K562 (cell line): ENCODE data around the gene ILDR1. TPM values are rescaled to one million over a fixed set of nuclear protein-coding genes. Genes with fewer than 3 reads are reported as not detected.
A peak's percentile ranks its signal among the peaks of the same experiment; 100 is the strongest.

Experiments
- ATAC-seq: fragments of 200-7000 bp; cut with Tn5 transposase; 3 replicates; pipeline ENCODE4 v1.9.1; 2020; ENCODE audit warnings: moderate library complexity
- BruUV-seq: library from RNA; stranded (reverse); fragments of 400-500 nt; replicated peaks from 2 replicates; lab custom pipeline; 2021; lab: Mats Ljungman, UMichigan
- CTCF ChIA-PET: fragments of 300-600 bp; formaldehyde crosslinking; extraction: SDS; loops from one replicate; lab custom pipeline; 2021; ENCODE audit warnings: low intra/inter-chr PET ratio; lab: Yijun Ruan, JAX
- POLR2A ChIA-PET: fragments of 300-600, 350-650 bp; sonication (Branson Sonifier 250); formaldehyde crosslinking; extraction: SDS; loops from one replicate; lab custom pipeline; 2021; ENCODE audit warnings: antibody characterized with exemption, inconsistent platforms; lab: Yijun Ruan, JAX
- DNase-seq, 4 experiments: peaks; one replicate each; pipeline versions ENCODE4 v3.0.0 to v3.0.0-alpha.2; 2011 to 2018; ENCODE audit warnings: low spot score in 3 of 4, mixed read lengths in 3 of 4; ENCODE audit errors: extremely low read depth in 1 of 4
- FAIRE-seq: peaks from 2 replicates; lab custom pipeline; 2011; peaks lifted over from hg19 to GRCh38; lab: Jason Lieb, UNC
- H2AFZ ChIP-seq: 2 replicates; pipeline ENCODE4 v1.6.0; 2011; ENCODE audit warnings: low read depth, low read length, control low read depth, inconsistent platforms
- H3K27ac ChIP-seq: fragments of 200-600 bp; 3 replicates; pipeline ENCODE4 v1.8.0; 2011; ENCODE audit warnings: low read depth, mild to moderate bottlenecking, control low read depth, inconsistent platforms, low read length, moderate library complexity, mixed read lengths; ENCODE audit errors: extremely low read depth
- H3K27me3 ChIP-seq, 2 experiments: fragments of 300-600 bp in 1 of 2; 2 replicates in 1 of 2; 3 replicates in 1 of 2; pipeline versions ENCODE4 v1.6.0 to v1.8.0; 2011; ENCODE audit warnings: inconsistent platforms in 2 of 2, low read length in 2 of 2, mild to moderate bottlenecking in 1 of 2, mixed read lengths in 1 of 2, moderate library complexity in 1 of 2; ENCODE audit not compliant: control insufficient read depth in 2 of 2, insufficient read depth in 2 of 2
- H3K36me3 ChIP-seq: fragments of 300-600 bp; 3 replicates; pipeline ENCODE4 v1.8.0; 2011; ENCODE audit warnings: mild to moderate bottlenecking, low read length, inconsistent platforms; ENCODE audit not compliant: control insufficient read depth, insufficient read depth
- H3K4me1 ChIP-seq, 2 experiments: fragments of 200-600 bp in 1 of 2; replicated peaks in 1 of 2; 2 replicates in 1 of 2; 3 replicates in 1 of 2; pipeline versions ENCODE4 v1.5.1 to v1.8.0; 2011; ENCODE audit warnings: inconsistent platforms in 2 of 2, low read length in 2 of 2, mild to moderate bottlenecking in 1 of 2, mixed read lengths in 1 of 2, moderate library complexity in 1 of 2; ENCODE audit not compliant: control insufficient read depth in 2 of 2, insufficient read depth in 2 of 2
- H3K4me2 ChIP-seq: 2 replicates; pipeline ENCODE4 v1.6.1; 2011; ENCODE audit warnings: low read length, control low read depth, inconsistent platforms, mixed read lengths; ENCODE audit not compliant: insufficient read depth
- H3K4me3 ChIP-seq: fragments of 200-600 bp; sonication (generic), shearing (Covaris generic); 2 replicates; pipeline ENCODE4 v1.5.1; 2016; ENCODE audit warnings: control low read depth, inconsistent platforms
- H3K79me2 ChIP-seq: fragments of 200-600 bp; 3 replicates; pipeline ENCODE4 v1.8.0; 2011; ENCODE audit warnings: low read length, inconsistent platforms; ENCODE audit not compliant: control insufficient read depth, insufficient read depth
- H3K9ac ChIP-seq, 2 experiments: 2 replicates each; pipeline versions ENCODE4 v1.6.0 to v1.6.1; 2011; ENCODE audit warnings: low read depth in 2 of 2, low read length in 2 of 2, control low read depth in 1 of 2, inconsistent platforms in 1 of 2, mild to moderate bottlenecking in 1 of 2, mixed read lengths in 1 of 2; ENCODE audit not compliant: insufficient read depth in 1 of 2
- H3K9me1 ChIP-seq: one replicate; pipeline ENCODE4 v1.6.0; 2011; ENCODE audit warnings: inconsistent platforms, mild to moderate bottlenecking, low read length, moderate library complexity; ENCODE audit not compliant: control insufficient read depth, insufficient read depth
- H3K9me3 ChIP-seq: replicated peaks from 2 replicates; pipeline ENCODE4 v1.5.1; 2011; ENCODE audit warnings: low read depth, low read length, inconsistent platforms; ENCODE audit not compliant: control insufficient read depth, insufficient read depth
- H4K20me1 ChIP-seq: replicated peaks from 2 replicates; pipeline ENCODE4 v1.6.1; 2011; ENCODE audit warnings: low read length, inconsistent platforms, mixed read lengths; ENCODE audit not compliant: control insufficient read depth, insufficient read depth
- HNRNPK ChIP-seq: fragments of 200-400 bp; formaldehyde crosslinking; IDR thresholded peaks from one replicate; pipeline ENCODE4 v1.6.1; 2018; ENCODE audit warnings: mild to moderate bottlenecking, low read depth, low read length; ENCODE audit not compliant: poor library complexity, severe bottlenecking
- NFE2 ChIP-seq: IDR thresholded peaks from 2 replicates; pipeline ENCODE4 v1.6.1; 2014; ENCODE audit warnings: antibody characterized with exemption, low read depth
- ZC3H11A ChIP-seq: IDR thresholded peaks from 2 replicates; pipeline ENCODE4 v1.6.1; 2012; ENCODE audit warnings: low read depth, low read length, improper control_type of control experiment
- WGBS: fragments of 100-300 bp; shearing (Covaris generic); methylation state at CpG from one replicate; pipeline ENCODE4 v1.1.6; 2016; ENCODE audit warnings: low coverage, mixed read lengths; ENCODE audit not compliant: insufficient coverage; ENCODE audit errors: missing lambda C conversion rate; 5-methylcytosine and 5-hydroxymethylcytosine counted together
- in situ Hi-C: fragments of 300-500 bp; cut with MboI; formaldehyde crosslinking; loops from 4 replicates; pipeline ENCODE4 v1.15.0; 2018; ENCODE audit warnings: inconsistent platforms, mixed read lengths
- intact Hi-C: fragments of 100-400 bp; cut with micrococcal nuclease; formaldehyde crosslinking; loops from 2 replicates; pipeline ENCODE4 v1.14.2; 2022
- polyA plus RNA-seq, 8 experiments: library from polyadenylated mRNA; depleted of rRNA in 4 of 8; stranded (reverse) in 5 of 8; unstranded in 3 of 8; fragments of >200 nt; fragmentation: Nextera tagmentation in 2 of 8; fragmentation: Illumina TruSeq in 1 of 8; extraction: Ambion mirVana in 2 of 8; extraction: Trizol in 1 of 8; gene quantifications; 2 replicates each; pipeline versions ENCODE4 v1.2.1 to v1.2.3, GENCODE V29; 2011 to 2014; ENCODE audit warnings: inconsistent platforms in 1 of 8, missing spikeins in 1 of 8
- total RNA-seq, 7 experiments: library from RNA; depleted of rRNA in 6 of 7; stranded (reverse); fragments of >200 nt in 6 of 7; fragmentation: Illumina TruSeq in 2 of 7; extraction: Trizol in 2 of 7; gene quantifications; 2 replicates each; pipeline versions ENCODE4 v1.2.1 to v1.2.3, GENCODE V29; 2011 to 2021; ENCODE audit warnings: low replicate concordance in 1 of 7

ILDR1 gene
- total and polyA plus RNA-seq, 9 of the 15 experiments (the other 6 are each of a cell fraction or from before 2014, with no cell fraction given): 0.04 TPM; not detected in 8

GRCh38 chr3:121975702-121976302 lies 46.2 kb downstream of the ILDR1 start:
- H3K36me3 ChIP-seq: no peaks in the 10 kb centered on the region
- no peak overlapping the region for H3K9ac ChIP-seq
- H3K4me3 ChIP-seq: no peak overlapping the region
- WGBS: 8% methylated on average over 1 of the region's 1 CpG
- BruUV-seq: no TSS peak
- H4K20me1 ChIP-seq: no peaks in the 10 kb centered on the region
- H3K4me1 ChIP-seq: no peaks in the 10 kb centered on the region
- H3K27ac ChIP-seq: no peak overlapping the region
- FAIRE-seq (no peak), ATAC-seq (no peak), DNase-seq (no peak)
- no peaks in the 10 kb centered on the region for H3K9me1 ChIP-seq
- no peak overlapping the region for H3K4me2 ChIP-seq
- H3K9me3 ChIP-seq: no peaks in the 10 kb centered on the region
- H2AFZ ChIP-seq: no peak overlapping the region
- H3K27me3 ChIP-seq: no peaks in the 10 kb centered on the region
- intact Hi-C loops: no loop called here
- in situ Hi-C loops: no loop called here
- ChIA-PET CTCF (interaction anchor here (0.6 kb wide), 1 partner anchor 137 kb away, joined by 3 read pairs; no protein-coding TSS in a partner anchor), POLR2A (no interaction called here)
- TF ChIP-seq ZC3H11A: no peak
- no peaks in the 10 kb centered on the region for H3K79me2 ChIP-seq

- FAIRE-seq: no peak
- BruUV-seq: no TSS peak
- POLR2A ChIA-PET: no interaction called here
Measured at GRCh38 chr3:121974601-121975111, 47.4 kb downstream of the ILDR1 start.

More at GRCh38 chr3:121974601-121975111, 47.4 kb downstream of the ILDR1 start:
- DNase-seq (no peak), ATAC-seq (no peak)
- no peaks in the 10 kb centered on the region for H3K36me3 ChIP-seq
- intact Hi-C loops: no loop called here
- H3K27ac ChIP-seq: no peak overlapping the region
- in situ Hi-C loops: no loop called here
- no peak overlapping the region for H3K4me2 ChIP-seq
- 7% methylated on average over 2 of the region's 2 CpGs for WGBS
- H3K79me2 ChIP-seq: no peaks in the 10 kb centered on the region
- no peak overlapping the region for H2AFZ ChIP-seq
- H3K4me3 ChIP-seq: no peak overlapping the region
- H4K20me1 ChIP-seq: no peaks in the 10 kb centered on the region
- no peaks in the 10 kb centered on the region for H3K4me1 ChIP-seq
- CTCF ChIA-PET: no interaction called here
- no peaks in the 10 kb centered on the region for H3K27me3 ChIP-seq
- no peaks in the 10 kb centered on the region for H3K9me3 ChIP-seq
- H3K9me1 ChIP-seq: no peaks in the 10 kb centered on the region
- no peak overlapping the region for H3K9ac ChIP-seq
- TF ChIP-seq NFE2 (0 out of 2 replicates have a peak, but pooled peaks have one; percentile 21), HNRNPK (no peak)
